Panc1 (cell line): ENCODE results near the gene ETFA. TPM values are rescaled to one million over a fixed set of nuclear protein-coding genes. Genes with fewer than 3 reads are reported as not detected.

Experiments
- ATAC-seq: fragments of 200-7000 bp; cut with Tn5 transposase; 2 replicates; pipeline ENCODE4 v1.9.1; 2020; ENCODE audit warnings: mild to moderate bottlenecking, moderate library complexity
- BruUV-seq: library from RNA; stranded (reverse); fragments of 400-500 nt; replicated peaks from 2 replicates; lab custom pipeline; 2021; lab: Mats Ljungman, UMichigan
- CTCF ChIA-PET: fragments of 300-600 bp; sonication (Branson Sonifier 250); formaldehyde crosslinking; loops from one replicate; lab custom pipeline; 2022; ENCODE audit warnings: antibody characterized with exemption; lab: Charles Lee
- POLR2A ChIA-PET: fragments of 300-600 bp; sonication (Branson Sonifier 250); formaldehyde crosslinking; loops from one replicate; lab custom pipeline; 2022; ENCODE audit warnings: antibody characterized with exemption; lab: Charles Lee
- DNase-seq: peaks from one replicate; pipeline ENCODE4 v3.0.0-alpha.2; 2010; ENCODE audit warnings: low read depth, low spot score
- H3K27ac ChIP-seq: 2 replicates; pipeline ENCODE4 v1.5.1; 2011; ENCODE audit warnings: mild to moderate bottlenecking, low read length, inconsistent platforms
- H3K27me3 ChIP-seq: fragments of 200-500 bp; sonication (Bioruptor generic); 2 replicates; pipeline ENCODE4 v1.6.0; 2014; ENCODE audit warnings: low read length, inconsistent platforms; ENCODE audit not compliant: control insufficient read depth, insufficient read depth
- H3K36me3 ChIP-seq: fragments of 200-500 bp; sonication (Bioruptor generic); 2 replicates; pipeline ENCODE4 v1.5.1; 2014; ENCODE audit warnings: inconsistent platforms, mild to moderate bottlenecking, low read length, moderate library complexity; ENCODE audit not compliant: control insufficient read depth, insufficient read depth
- H3K4me1 ChIP-seq: 2 replicates; pipeline ENCODE4 v1.5.1; 2011; ENCODE audit warnings: inconsistent platforms, mild to moderate bottlenecking, low read length, moderate library complexity; ENCODE audit not compliant: control insufficient read depth, insufficient read depth
- H3K4me3 ChIP-seq, 2 experiments: 2 replicates each; pipeline ENCODE4 v1.5.1; 2011 to 2012; ENCODE audit warnings: low read depth in 2 of 2, low read length in 2 of 2, mild to moderate bottlenecking in 2 of 2, inconsistent platforms in 1 of 2, moderate library complexity in 1 of 2
- H3K9me3 ChIP-seq: fragments of 200-500 bp; sonication (Bioruptor generic); 2 replicates; pipeline ENCODE4 v1.5.1; 2014; ENCODE audit warnings: low read depth, mild to moderate bottlenecking, inconsistent platforms, low read length, moderate library complexity; ENCODE audit not compliant: control insufficient read depth, insufficient read depth
- POLR2AphosphoS5 ChIP-seq: IDR thresholded peaks from 2 replicates; pipeline ENCODE4 v1.6.1; 2012; ENCODE audit warnings: mild to moderate bottlenecking, low read depth, low read length, moderate library complexity
- SIN3A ChIP-seq: IDR thresholded peaks from 2 replicates; pipeline ENCODE4 v1.6.1; 2012; ENCODE audit warnings: low read depth, mild to moderate bottlenecking, low read length, moderate library complexity, borderline replicate concordance; ENCODE audit not compliant: insufficient read depth
- TCF7L2 ChIP-seq: IDR thresholded peaks from 2 replicates; pipeline ENCODE4 v1.6.1; 2011; ENCODE audit warnings: mild to moderate bottlenecking, low read depth, low read length, inconsistent platforms
- in situ Hi-C: cut with HindIII; loops from 2 replicates; pipeline ENCODE4 v1.10.0; 2016; ENCODE audit warnings: low sequenced_read_pairs, low pct_unique_long_range_greater_than_20kb
- intact Hi-C: fragments of 100-400 bp; cut with micrococcal nuclease; formaldehyde crosslinking; loops from one replicate; pipeline ENCODE4 v1.10.0; 2022; ENCODE audit not compliant: unreplicated experiment
- total RNA-seq: library from RNA; stranded (reverse); gene quantifications from one replicate; pipeline ENCODE4 v1.2.1, GENCODE V29; 2021; ENCODE audit not compliant: unreplicated experiment
- TF ChIP-seq, protein P1 (sequence below), 2 experiments: IDR thresholded peaks; 2 replicates each; pipeline ENCODE4 v1.6.1; 2011 to 2012; ENCODE audit warnings: low read depth in 2 of 2, control low read depth in 1 of 2, low read length in 1 of 2, mild to moderate bottlenecking in 1 of 2, moderate library complexity in 1 of 2; ENCODE audit not compliant: insufficient read depth in 1 of 2
- TF ChIP-seq, protein P2 (sequence below): fragments of 450-650 bp; IDR thresholded peaks from 2 replicates; pipeline ENCODE4 v1.5.1; 2017; ENCODE audit warnings: mild to moderate bottlenecking

ETFA gene
- total RNA-seq, 1 experiment from 2014 or later, result 159 TPM

DNA sequence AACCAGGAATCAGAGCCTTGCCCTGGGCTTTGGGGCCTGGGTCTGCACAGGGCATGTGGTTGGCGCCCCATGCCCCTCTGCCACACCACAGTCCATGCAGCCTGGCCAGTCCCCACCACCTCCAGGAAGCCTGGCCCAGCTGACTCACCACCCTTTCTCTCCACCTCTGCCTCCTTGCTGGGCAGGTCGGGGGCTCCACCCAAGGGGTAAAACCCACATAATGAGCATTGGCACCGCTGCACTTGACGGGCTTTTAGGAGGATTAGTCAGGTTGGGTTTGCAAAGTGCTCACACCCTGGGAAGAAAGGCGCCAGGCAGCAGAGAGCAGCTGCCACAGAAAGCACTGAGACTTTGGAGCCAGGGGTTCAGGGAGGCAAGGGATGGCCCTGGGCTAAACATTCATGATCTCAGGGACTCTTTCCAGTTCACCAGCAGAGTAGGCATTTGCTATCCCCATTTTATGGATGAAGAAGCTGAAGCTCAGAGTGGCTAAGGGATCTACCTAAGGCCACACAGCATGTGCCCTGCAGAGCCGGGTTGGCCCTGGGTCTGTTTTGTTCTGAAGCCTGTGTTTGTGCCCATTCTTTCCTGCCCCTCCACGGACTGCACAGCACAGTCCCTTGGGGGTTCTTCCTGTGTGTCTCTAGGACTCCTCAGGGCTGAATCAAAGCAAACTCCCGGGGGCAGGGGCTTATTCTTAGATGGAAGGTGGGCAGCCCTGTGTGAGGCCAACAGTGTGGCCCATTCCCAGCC is 113.4 kb downstream of the ETFA start:
- Histone ChIP-seq H3K4me3 (no peak overlapping the region), H3K27ac (no peak overlapping the region), H3K36me3 (no peaks in the 10 kb centered on the region), H3K4me1 (peaks cover 4% of the 10 kb centered on the region), H3K9me3 (no peaks in the 10 kb centered on the region), H3K27me3 (no peaks in the 10 kb centered on the region)
- intact Hi-C loops, result no loop called here
- no peak for TF ChIP-seq TCF7L2
- TF ChIP-seq, protein P1, sequence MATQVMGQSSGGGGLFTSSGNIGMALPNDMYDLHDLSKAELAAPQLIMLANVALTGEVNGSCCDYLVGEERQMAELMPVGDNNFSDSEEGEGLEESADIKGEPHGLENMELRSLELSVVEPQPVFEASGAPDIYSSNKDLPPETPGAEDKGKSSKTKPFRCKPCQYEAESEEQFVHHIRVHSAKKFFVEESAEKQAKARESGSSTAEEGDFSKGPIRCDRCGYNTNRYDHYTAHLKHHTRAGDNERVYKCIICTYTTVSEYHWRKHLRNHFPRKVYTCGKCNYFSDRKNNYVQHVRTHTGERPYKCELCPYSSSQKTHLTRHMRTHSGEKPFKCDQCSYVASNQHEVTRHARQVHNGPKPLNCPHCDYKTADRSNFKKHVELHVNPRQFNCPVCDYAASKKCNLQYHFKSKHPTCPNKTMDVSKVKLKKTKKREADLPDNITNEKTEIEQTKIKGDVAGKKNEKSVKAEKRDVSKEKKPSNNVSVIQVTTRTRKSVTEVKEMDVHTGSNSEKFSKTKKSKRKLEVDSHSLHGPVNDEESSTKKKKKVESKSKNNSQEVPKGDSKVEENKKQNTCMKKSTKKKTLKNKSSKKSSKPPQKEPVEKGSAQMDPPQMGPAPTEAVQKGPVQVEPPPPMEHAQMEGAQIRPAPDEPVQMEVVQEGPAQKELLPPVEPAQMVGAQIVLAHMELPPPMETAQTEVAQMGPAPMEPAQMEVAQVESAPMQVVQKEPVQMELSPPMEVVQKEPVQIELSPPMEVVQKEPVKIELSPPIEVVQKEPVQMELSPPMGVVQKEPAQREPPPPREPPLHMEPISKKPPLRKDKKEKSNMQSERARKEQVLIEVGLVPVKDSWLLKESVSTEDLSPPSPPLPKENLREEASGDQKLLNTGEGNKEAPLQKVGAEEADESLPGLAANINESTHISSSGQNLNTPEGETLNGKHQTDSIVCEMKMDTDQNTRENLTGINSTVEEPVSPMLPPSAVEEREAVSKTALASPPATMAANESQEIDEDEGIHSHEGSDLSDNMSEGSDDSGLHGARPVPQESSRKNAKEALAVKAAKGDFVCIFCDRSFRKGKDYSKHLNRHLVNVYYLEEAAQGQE (IDR thresholded peaks at IDR 0.05; ENCODE audit: insufficient read depth in 1 of 2, low read depth in 2 of 2, low read length in 1 of 2), result no peak
- TF ChIP-seq POLR2AphosphoS5, result no peak
- TF ChIP-seq, protein P2, sequence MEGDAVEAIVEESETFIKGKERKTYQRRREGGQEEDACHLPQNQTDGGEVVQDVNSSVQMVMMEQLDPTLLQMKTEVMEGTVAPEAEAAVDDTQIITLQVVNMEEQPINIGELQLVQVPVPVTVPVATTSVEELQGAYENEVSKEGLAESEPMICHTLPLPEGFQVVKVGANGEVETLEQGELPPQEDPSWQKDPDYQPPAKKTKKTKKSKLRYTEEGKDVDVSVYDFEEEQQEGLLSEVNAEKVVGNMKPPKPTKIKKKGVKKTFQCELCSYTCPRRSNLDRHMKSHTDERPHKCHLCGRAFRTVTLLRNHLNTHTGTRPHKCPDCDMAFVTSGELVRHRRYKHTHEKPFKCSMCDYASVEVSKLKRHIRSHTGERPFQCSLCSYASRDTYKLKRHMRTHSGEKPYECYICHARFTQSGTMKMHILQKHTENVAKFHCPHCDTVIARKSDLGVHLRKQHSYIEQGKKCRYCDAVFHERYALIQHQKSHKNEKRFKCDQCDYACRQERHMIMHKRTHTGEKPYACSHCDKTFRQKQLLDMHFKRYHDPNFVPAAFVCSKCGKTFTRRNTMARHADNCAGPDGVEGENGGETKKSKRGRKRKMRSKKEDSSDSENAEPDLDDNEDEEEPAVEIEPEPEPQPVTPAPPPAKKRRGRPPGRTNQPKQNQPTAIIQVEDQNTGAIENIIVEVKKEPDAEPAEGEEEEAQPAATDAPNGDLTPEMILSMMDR, result no peak
- no peak for TF ChIP-seq SIN3A
- no peak for ATAC-seq
- ChIA-PET CTCF (no interaction called here), POLR2A (no interaction called here)
- no peak for DNase-seq
- in situ Hi-C loops, result no loop called here
- BruUV-seq, result no TSS peak

DNA sequence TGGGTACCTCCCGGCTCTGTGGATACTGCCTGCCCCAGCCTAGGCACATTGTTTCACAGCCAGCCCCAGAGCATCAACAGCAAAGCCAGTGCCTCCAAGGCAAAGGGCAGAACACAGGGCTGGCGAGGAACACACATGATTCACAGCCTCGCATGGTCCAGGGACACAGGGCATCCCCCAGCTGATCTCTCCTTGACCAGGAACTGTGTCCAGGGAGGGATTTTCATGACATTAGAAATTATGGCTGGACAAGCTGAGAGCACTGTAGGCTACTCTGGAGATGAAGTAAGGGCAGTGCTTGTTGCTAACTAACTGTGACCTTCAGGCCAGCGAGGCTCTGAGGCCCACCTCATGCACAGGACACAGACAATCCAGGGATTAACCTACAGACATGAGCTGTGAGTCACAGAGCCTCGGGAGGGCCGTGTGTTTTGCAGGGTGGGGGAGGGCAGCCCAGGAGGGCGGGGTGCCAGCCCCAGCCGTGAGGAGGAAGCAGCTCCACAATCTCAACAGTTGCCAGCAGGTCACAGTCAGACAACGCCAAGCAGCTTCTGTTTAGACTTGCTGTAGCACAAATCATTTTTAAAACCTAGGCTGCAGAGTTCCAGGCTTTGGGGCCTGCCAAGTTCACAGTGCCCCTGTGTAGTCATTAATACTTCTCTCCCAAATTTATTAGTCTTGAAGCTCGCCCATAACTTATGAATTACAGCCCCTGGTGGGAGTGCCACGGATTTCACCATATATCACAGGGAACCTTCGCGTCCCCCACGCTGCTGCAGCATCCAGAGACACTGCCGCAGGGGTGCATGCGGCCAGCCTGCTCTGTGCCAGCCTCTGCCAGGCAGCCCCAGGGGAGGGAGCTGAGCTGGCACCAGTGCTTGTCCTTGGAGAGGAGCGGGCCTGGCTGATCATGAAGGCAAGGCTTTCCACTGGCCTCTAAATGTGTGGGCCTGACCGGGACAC is 114.7 kb downstream of the ETFA start:
- H3K27me3 ChIP-seq, result no peaks in the 10 kb centered on the region
- in situ Hi-C loops (no loop called here), intact Hi-C loops (no loop called here)
- H3K36me3 ChIP-seq, result no peaks in the 10 kb centered on the region
- H3K9me3 ChIP-seq, result no peaks in the 10 kb centered on the region
- BruUV-seq, result no TSS peak
- DNase-seq (no peak), ATAC-seq (no peak)
- POLR2A ChIA-PET, result no interaction called here
- peaks cover 4% of the 10 kb centered on the region for H3K4me1 ChIP-seq
- H3K4me3 ChIP-seq, result no peak overlapping the region
- CTCF ChIA-PET, result no interaction called here
- TF ChIP-seq, protein P1 (IDR thresholded peaks at IDR 0.05; ENCODE audit: insufficient read depth in 1 of 2, low read depth in 2 of 2, low read length in 1 of 2), result no peak
- TF ChIP-seq, protein P2, result no peak
- no peak for TF ChIP-seq TCF7L2
- H3K27ac ChIP-seq, result no peak overlapping the region
